Jurkat, Clone E6-1 (cell line): ENCODE measurements around the gene UQCRQ.
A peak's percentile ranks its signal among the peaks of the same experiment; 100 is the strongest.
"Not testable (repeated sequence)": the region's sequence is repeated elsewhere in the genome, so short reads cannot be mapped to it uniquely, and the experiment has no call there.

Source experiments
- DNase-seq: peaks from one replicate; pipeline ENCODE4 v3.0.0-alpha.2; 2011; ENCODE audit warnings: low read depth, low spot score
- H3K4me3 ChIP-seq: 2 replicates; pipeline ENCODE4 v1.5.1; 2011; ENCODE audit warnings: mild to moderate bottlenecking, low read length, control low read depth, moderate library complexity

Gene UQCRQ

GRCh38 chr5:132831095-132831860, 35.2 kb upstream of the UQCRQ start:
- H3K4me3 ChIP-seq = no peak overlapping the region
- DNase-seq = no peak

- no peak overlapping the region for H3K4me3 ChIP-seq
- no peak for DNase-seq
These were observed 33.8 kb upstream of the UQCRQ start for GRCh38 chr5:132832612-132833011.

GRCh38 chr5:132834057-132834456, 32.4 kb upstream of the UQCRQ start:
- no peak overlapping the region for H3K4me3 ChIP-seq
- DNase-seq = no peak

- H3K4me3 ChIP-seq = no peak overlapping the region
- no peak for DNase-seq
These were observed 29.6 kb upstream of the UQCRQ start for GRCh38 chr5:132836852-132837251.

- no peak for DNase-seq
- no peak overlapping the region for H3K4me3 ChIP-seq
These were observed 28.6 kb upstream of the UQCRQ start for GRCh38 chr5:132837868-132838267.

GRCh38 chr5:132838516-132839282, 27.7 kb upstream of the UQCRQ start:
- no peak for DNase-seq
- H3K4me3 ChIP-seq = no peak overlapping the region

- no peak overlapping the region for H3K4me3 ChIP-seq
- DNase-seq = no peak
These were observed 26.8 kb upstream of the UQCRQ start for GRCh38 chr5:132839426-132840301.

GRCh38 chr5:132840313-132840712, 26.1 kb upstream of the UQCRQ start:
- no peak for DNase-seq
- no peak overlapping the region for H3K4me3 ChIP-seq

- no peak for DNase-seq
- H3K4me3 ChIP-seq = no peak overlapping the region
These were observed 25.5 kb upstream of the UQCRQ start for GRCh38 chr5:132840896-132841295.

- H3K4me3 ChIP-seq = no peak overlapping the region
- no peak for DNase-seq
These were observed 25.1 kb upstream of the UQCRQ start for GRCh38 chr5:132841305-132841704.

GRCh38 chr5:132848270-132848669, 18.2 kb upstream of the UQCRQ start:
- no peak overlapping the region for H3K4me3 ChIP-seq
- no peak for DNase-seq

- DNase-seq = no peak
These were observed 17.1 kb upstream of the UQCRQ start for GRCh38 chr5:132849347-132849746.

GRCh38 chr5:132850066-132850465, 16.4 kb upstream of the UQCRQ start:
- DNase-seq = no peak
- no peak overlapping the region for H3K4me3 ChIP-seq

More at GRCh38 chr5:132849347-132849746, 17.1 kb upstream of the UQCRQ start:
- no peak overlapping the region for H3K4me3 ChIP-seq

GRCh38 chr5:132853323-132853722, 13.1 kb upstream of the UQCRQ start:
- no peak overlapping the region for H3K4me3 ChIP-seq
- DNase-seq = no peak

GRCh38 chr5:132853790-132854189, 12.7 kb upstream of the UQCRQ start:
- H3K4me3 ChIP-seq = no peak overlapping the region
- DNase-seq = peak; percentile 19

- DNase-seq = no peak
- H3K4me3 ChIP-seq = no peak overlapping the region
These were observed 12.1 kb upstream of the UQCRQ start for GRCh38 chr5:132854301-132854700.

- DNase-seq, H3K4me3 ChIP-seq: not testable (repeated sequence)
These were observed 11.4 kb upstream of the UQCRQ start for GRCh38 chr5:132854992-132855391.

GRCh38 chr5:132856011-132856410, 10.4 kb upstream of the UQCRQ start:
- DNase-seq = no peak
- H3K4me3 ChIP-seq = no peak overlapping the region

- no peak overlapping the region for H3K4me3 ChIP-seq
- DNase-seq = no peak
These were observed 6.5 kb upstream of the UQCRQ start for GRCh38 chr5:132859889-132860437.
